Right atrium auricular region (tissue), 2 donors: Measurements from ENCODE around the gene SCTR. TPM values are rescaled to one million over a fixed set of nuclear protein-coding genes. Genes with fewer than 3 reads are reported as not detected.

ENCODE experiments used
- DNase-seq: peaks from one replicate; pipeline ENCODE4 v3.0.0-alpha.2; 2019; ENCODE audit warnings: low spot score
- H3K27ac ChIP-seq, 2 donors: fragments of 200-600 bp; sonication (generic); 1 replicate in 1 of 2; 2 replicates in 1 of 2; pipeline ENCODE4 v1.5.1; 2016 to 2019
- H3K27me3 ChIP-seq, 2 donors: fragments of 200-600 bp; sonication (generic); one replicate each; pipeline versions ENCODE4 v1.5.1 to v1.6.0; 2017 to 2019
- H3K36me3 ChIP-seq: fragments of 200-600 bp; sonication (generic); one replicate; pipeline ENCODE4 v1.5.1; 2016
- H3K4me1 ChIP-seq, 2 donors: fragments of 200-600 bp; sonication (generic); one replicate each; pipeline versions ENCODE4 v1.5.1 to v1.6.0; 2017 to 2019
- H3K4me3 ChIP-seq, 2 donors: fragments of 200-600 bp; sonication (generic); 1 replicate in 1 of 2; 2 replicates in 1 of 2; pipeline ENCODE4 v1.5.1; 2017 to 2019; ENCODE audit warnings: mild to moderate bottlenecking in 1 of 2, moderate library complexity in 1 of 2
- H3K9me3 ChIP-seq, 2 donors: fragments of 200-600 bp; sonication (generic); one replicate each; pipeline ENCODE4 v1.5.1; 2019
- total RNA-seq, 2 donors: library from RNA; depleted of rRNA; stranded (reverse); fragments of >200 nt; gene quantifications; one replicate each; pipeline ENCODE4 v1.1.0, GENCODE V29; 2016
- TF ChIP-seq, protein P1 (sequence below), 2 donors: fragments of 200-600 bp; sonication (generic); IDR thresholded peaks; one replicate each; pipeline ENCODE4 v1.5.1; 2019; ENCODE audit warnings: antibody characterized with exemption in 2 of 2

SCTR gene
- total RNA-seq, 2 donors from 2014 or later = not detected

DNA sequence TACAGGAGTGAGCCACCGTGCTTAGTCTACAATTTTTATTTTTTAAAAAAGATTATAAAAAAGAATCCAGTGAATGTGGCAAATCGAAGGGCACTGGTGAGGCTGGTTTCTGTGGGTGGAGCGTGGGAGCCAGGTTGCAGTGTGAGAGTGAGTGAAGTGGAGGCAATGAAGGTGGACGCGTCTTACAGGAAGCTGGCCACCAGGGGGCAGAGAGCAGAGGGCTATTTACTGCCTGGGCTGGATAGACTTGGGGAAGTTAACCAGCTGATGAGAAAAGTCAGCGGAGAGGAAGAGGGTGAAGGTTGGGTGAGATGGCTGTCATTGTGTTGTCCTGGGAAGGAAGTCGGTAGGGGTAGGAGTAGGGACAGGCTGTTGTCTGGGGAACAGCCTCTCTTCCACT is 6.8 kb downstream of the SCTR start:
- no peak overlapping the region for H3K4me3 ChIP-seq
- no peaks in the 10 kb centered on the region for H3K9me3 ChIP-seq
- H3K27me3 ChIP-seq = no peaks in the 10 kb centered on the region
- no peaks in the 10 kb centered on the region for H3K4me1 ChIP-seq
- H3K27ac ChIP-seq = no peak overlapping the region
- DNase-seq = no peak
- TF ChIP-seq, protein P1, sequence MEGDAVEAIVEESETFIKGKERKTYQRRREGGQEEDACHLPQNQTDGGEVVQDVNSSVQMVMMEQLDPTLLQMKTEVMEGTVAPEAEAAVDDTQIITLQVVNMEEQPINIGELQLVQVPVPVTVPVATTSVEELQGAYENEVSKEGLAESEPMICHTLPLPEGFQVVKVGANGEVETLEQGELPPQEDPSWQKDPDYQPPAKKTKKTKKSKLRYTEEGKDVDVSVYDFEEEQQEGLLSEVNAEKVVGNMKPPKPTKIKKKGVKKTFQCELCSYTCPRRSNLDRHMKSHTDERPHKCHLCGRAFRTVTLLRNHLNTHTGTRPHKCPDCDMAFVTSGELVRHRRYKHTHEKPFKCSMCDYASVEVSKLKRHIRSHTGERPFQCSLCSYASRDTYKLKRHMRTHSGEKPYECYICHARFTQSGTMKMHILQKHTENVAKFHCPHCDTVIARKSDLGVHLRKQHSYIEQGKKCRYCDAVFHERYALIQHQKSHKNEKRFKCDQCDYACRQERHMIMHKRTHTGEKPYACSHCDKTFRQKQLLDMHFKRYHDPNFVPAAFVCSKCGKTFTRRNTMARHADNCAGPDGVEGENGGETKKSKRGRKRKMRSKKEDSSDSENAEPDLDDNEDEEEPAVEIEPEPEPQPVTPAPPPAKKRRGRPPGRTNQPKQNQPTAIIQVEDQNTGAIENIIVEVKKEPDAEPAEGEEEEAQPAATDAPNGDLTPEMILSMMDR (IDR thresholded peaks at IDR 0.05) = peak; percentile 18 to 67
- no peaks in the 10 kb centered on the region for H3K36me3 ChIP-seq

DNA sequence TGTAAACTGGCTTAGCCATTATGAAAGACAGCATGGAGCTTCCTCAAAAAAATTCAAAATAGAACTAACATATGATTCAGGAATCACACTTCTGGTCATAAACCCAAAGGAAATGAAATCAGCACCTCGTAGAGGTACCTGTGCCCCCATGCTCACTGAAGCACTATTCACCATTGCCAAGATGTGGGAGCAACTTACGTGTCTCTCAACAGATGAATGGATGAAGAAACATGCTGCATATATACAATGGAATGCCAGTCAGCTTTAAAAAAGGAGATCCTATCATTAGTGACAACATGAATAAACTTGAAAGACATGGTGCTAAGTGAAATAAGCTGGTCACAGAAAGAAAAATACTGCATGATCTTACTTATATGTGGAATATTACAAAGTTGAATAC is 8.2 kb downstream of the SCTR start:
- no peaks in the 10 kb centered on the region for H3K27me3 ChIP-seq
- H3K4me1 ChIP-seq = no peaks in the 10 kb centered on the region
- no peaks in the 10 kb centered on the region for H3K9me3 ChIP-seq
- H3K4me3 ChIP-seq = no peak overlapping the region
- no peaks in the 10 kb centered on the region for H3K36me3 ChIP-seq
- TF ChIP-seq, protein P1 (IDR thresholded peaks at IDR 0.05) = no peak
- no peak overlapping the region for H3K27ac ChIP-seq
- no peak for DNase-seq

DNA sequence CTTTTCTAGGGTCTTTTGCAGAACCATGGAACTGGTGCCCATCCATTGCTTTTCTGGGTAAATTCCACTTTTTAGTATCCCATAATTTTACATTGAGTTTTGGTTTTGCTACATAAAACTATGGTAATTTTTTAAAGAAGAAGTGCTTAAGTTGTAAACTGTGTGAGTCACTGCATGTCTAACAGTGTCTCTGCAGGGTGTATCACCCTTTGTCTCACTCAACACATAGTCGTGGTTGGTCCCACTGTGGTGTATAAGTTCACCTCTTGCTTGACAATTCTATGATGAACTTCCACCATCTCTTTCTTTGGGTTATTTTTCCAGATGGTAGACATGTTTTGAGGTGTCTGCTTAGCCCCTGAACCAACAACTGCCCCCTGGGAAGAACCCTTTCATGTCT is 10.5 kb downstream of the SCTR start:
- DNase-seq = no peak
- Histone ChIP-seq H3K4me1 (no peaks in the 10 kb centered on the region), H3K27ac (no peak overlapping the region), H3K4me3 (no peak overlapping the region), H3K36me3 (no peaks in the 10 kb centered on the region), H3K27me3 (no peaks in the 10 kb centered on the region), H3K9me3 (no peaks in the 10 kb centered on the region)
- TF ChIP-seq, protein P1 (IDR thresholded peaks at IDR 0.05) = no peak

DNA sequence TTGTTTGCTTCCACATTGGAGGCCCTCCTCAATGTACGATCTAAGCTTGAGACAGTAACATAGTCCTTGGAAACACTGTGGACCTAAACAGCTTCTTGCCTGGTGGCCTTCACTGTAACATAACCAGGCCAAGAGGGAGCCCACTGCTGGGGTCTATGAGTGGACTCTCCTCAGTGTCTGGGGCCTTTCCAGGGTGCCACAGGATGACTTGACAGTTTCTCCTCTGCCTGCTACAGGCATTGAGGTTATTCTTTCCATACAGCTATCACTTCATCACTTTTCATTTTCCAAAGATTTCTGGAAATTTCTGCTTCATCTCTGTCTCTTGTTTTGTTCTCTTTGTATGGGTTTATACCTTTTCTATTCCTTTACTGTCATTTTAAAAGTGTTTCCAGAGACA is 11.3 kb downstream of the SCTR start:
- no peak overlapping the region for H3K27ac ChIP-seq
- H3K4me1 ChIP-seq = no peaks in the 10 kb centered on the region
- TF ChIP-seq, protein P1 (IDR thresholded peaks at IDR 0.05) = no peak
- H3K36me3 ChIP-seq = no peaks in the 10 kb centered on the region
- no peak overlapping the region for H3K4me3 ChIP-seq
- DNase-seq = no peak
- no peaks in the 10 kb centered on the region for H3K27me3 ChIP-seq
- H3K9me3 ChIP-seq = no peaks in the 10 kb centered on the region

DNA sequence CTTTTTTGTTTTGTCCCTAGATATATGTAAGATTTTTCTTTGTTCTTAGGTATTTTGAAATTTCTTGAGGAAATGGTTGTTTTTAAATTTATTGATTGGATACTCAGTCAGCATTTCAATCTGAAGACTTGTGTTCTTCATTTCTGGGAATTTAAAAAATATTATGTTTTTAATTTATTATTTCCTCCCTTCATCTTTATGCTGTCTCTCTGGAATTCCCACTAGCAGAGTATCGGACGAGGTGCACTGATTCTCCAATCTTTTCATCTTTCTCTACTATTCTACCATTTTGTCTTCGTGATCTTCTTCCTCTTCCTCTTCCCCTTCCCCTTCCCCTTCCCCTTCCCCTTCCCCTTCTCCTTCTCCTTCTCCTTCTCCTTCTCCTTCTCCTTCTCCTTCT is 12.3 kb downstream of the SCTR start:
- no peaks in the 10 kb centered on the region for H3K36me3 ChIP-seq
- TF ChIP-seq, protein P1 (IDR thresholded peaks at IDR 0.05) = no peak
- H3K4me1 ChIP-seq = no peaks in the 10 kb centered on the region
- no peak for DNase-seq
- no peak overlapping the region for H3K4me3 ChIP-seq
- no peak overlapping the region for H3K27ac ChIP-seq
- no peaks in the 10 kb centered on the region for H3K9me3 ChIP-seq
- no peaks in the 10 kb centered on the region for H3K27me3 ChIP-seq

DNA sequence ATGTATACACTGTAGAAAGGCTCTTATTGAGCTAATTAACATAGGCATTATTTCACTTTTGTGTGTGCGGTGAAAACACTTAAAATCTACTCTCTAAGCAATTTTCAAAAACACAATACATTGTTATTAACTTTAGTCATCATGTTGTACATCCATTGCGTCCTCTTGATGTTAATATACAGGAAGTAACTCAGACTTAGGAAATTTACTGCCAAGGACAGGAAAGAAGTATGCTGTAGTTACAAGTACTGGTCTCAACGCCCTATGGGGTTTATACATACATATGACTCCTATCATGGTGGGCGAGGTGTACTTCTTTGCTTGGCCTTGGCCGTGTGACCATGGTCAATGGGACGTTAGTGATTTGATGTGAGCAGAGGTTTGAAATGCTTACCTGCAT is 15.5 kb downstream of the SCTR start:
- TF ChIP-seq, protein P1 (IDR thresholded peaks at IDR 0.05) = no peak
- Histone ChIP-seq H3K36me3 (no peaks in the 10 kb centered on the region), H3K4me1 (no peaks in the 10 kb centered on the region), H3K4me3 (no peak overlapping the region), H3K27ac (no peak overlapping the region), H3K9me3 (no peaks in the 10 kb centered on the region), H3K27me3 (no peaks in the 10 kb centered on the region)
- no peak for DNase-seq
